Stimulated activated memory B cell treated with anti-CD40 and anti-IgM and Interleukin-4, amounts not matched to agents 10 μg/mL and 1 μg/mL and 100 μg/mL, for 72 hours (primary cell): Measurements from ENCODE around the gene KL.

Experiments used
- ATAC-seq: fragments of 150-1000 bp; cut with Tn5 transposase; 2 replicates; pipeline ENCODE4 v1.10.0; 2021
- H3K27ac Mint-ChIP-seq: one replicate; pipeline ENCODE4 v1.8.0; 2022; ENCODE audit warnings: mild to moderate bottlenecking, mixed read lengths
- H3K27me3 Mint-ChIP-seq: one replicate; pipeline ENCODE4 v1.8.0; 2022; ENCODE audit warnings: mixed read lengths
- H3K36me3 Mint-ChIP-seq: one replicate; pipeline ENCODE4 v1.8.0; 2022; ENCODE audit warnings: mixed read lengths
- H3K4me1 Mint-ChIP-seq: one replicate; pipeline ENCODE4 v1.8.0; 2022; ENCODE audit warnings: mixed read lengths
- H3K4me3 Mint-ChIP-seq: one replicate; pipeline ENCODE4 v1.8.0; 2022; ENCODE audit warnings: mild to moderate bottlenecking, moderate library complexity, mixed read lengths
- H3K9me3 Mint-ChIP-seq: one replicate; pipeline ENCODE4 v1.8.0; 2022; ENCODE audit warnings: mixed read lengths

KL gene

DNA sequence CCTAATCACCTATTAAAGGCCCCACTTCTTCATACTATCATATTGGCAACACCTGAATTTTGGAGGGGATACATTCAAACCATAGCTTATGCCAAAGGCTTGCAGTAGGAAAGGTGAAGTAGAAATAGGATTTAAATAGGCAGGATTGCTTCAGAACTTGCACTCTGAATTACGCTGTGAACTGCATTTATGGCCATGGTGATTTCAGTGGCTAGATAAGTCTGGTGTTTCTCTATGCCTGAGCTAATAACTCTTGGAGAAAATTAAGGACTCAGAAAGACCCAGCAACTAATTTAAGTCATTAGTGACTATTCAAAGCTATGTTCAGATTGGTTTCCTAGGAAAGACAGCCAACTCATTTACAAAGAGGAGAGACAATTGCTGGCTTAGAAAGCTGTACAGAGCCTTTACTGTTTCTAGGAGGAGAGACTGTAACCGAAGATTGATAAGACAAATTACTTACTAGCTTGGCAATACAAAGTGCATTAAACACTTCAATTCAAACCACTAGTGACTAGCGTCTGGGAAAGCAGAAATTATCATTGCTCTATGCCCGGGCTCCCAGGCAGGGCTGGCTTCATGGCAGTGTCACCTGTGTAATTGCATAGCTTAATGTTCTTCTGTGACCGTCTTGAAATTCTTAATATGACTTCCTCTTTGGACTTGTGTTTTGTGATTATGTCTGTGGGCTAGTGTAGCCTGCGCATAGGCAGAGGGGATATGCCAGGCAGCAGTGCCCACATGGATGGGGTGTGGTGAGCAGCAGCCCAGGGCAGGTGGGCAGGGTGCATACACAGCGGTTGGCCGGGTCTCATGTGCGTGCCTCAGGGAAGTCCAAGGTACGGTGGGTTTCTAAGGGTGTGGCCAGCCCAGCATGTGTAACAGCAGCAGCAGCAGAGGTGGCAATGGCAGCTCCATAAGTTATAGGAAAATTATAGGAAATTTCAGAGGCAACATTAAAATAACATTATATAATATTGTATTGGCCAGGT lies 60.1 kb downstream of the KL start:
- Mint-ChIP-seq H3K27ac (no peak overlapping the region), H3K36me3 (no peaks in the 10 kb centered on the region), H3K4me3 (no peak overlapping the region)

GRCh38 chr13:33078263-33078662 lies 62.0 kb downstream of the KL start:
- H3K27me3 Mint-ChIP-seq = peaks cover 33% of the 10 kb centered on the region
- H3K4me3 Mint-ChIP-seq = no peak overlapping the region
- H3K9me3 Mint-ChIP-seq = no peaks in the 10 kb centered on the region
- no peak overlapping the region for H3K27ac Mint-ChIP-seq
- no peaks in the 10 kb centered on the region for H3K36me3 Mint-ChIP-seq
- ATAC-seq = no peak
- H3K4me1 Mint-ChIP-seq = peaks cover 9% of the 10 kb centered on the region

More for the DNA sequence above, 60.1 kb downstream of the KL start:
- Mint-ChIP-seq H3K9me3 (no peaks in the 10 kb centered on the region), H3K4me1 (peaks cover 9% of the 10 kb centered on the region), H3K27me3 (peaks cover 33% of the 10 kb centered on the region)
- ATAC-seq = no peak

GRCh38 chr13:33079960-33080359 lies 63.7 kb downstream of the KL start:
- Mint-ChIP-seq H3K27ac (no peak overlapping the region), H3K9me3 (peaks cover 2% of the 10 kb centered on the region), H3K4me1 (peaks cover 9% of the 10 kb centered on the region), H3K36me3 (no peaks in the 10 kb centered on the region), H3K4me3 (no peak overlapping the region), H3K27me3 (peaks cover 38% of the 10 kb centered on the region)
- no peak for ATAC-seq

GRCh38 chr13:33080972-33081590 lies 64.9 kb downstream of the KL start:
- peaks cover 9% of the 10 kb centered on the region for H3K4me1 Mint-ChIP-seq
- H3K27me3 Mint-ChIP-seq = peaks cover 42% of the 10 kb centered on the region
- no peak for ATAC-seq
- H3K4me3 Mint-ChIP-seq = no peak overlapping the region
- no peaks in the 10 kb centered on the region for H3K36me3 Mint-ChIP-seq
- peaks cover 3% of the 10 kb centered on the region for H3K9me3 Mint-ChIP-seq
- H3K27ac Mint-ChIP-seq = no peak overlapping the region

- ATAC-seq = no peak
- no peaks in the 10 kb centered on the region for H3K36me3 Mint-ChIP-seq
- H3K27me3 Mint-ChIP-seq = peaks cover 42% of the 10 kb centered on the region
- H3K4me1 Mint-ChIP-seq = peaks cover 9% of the 10 kb centered on the region
- no peak overlapping the region for H3K4me3 Mint-ChIP-seq
- H3K9me3 Mint-ChIP-seq = peaks cover 3% of the 10 kb centered on the region
- H3K27ac Mint-ChIP-seq = no peak overlapping the region
These were observed 65.4 kb downstream of the KL start for GRCh38 chr13:33081666-33082065.

- H3K27ac Mint-ChIP-seq = no peak overlapping the region
- H3K4me3 Mint-ChIP-seq = no peak overlapping the region
- H3K4me1 Mint-ChIP-seq = peaks cover 9% of the 10 kb centered on the region
- no peaks in the 10 kb centered on the region for H3K36me3 Mint-ChIP-seq
- ATAC-seq = no peak
- peaks cover 52% of the 10 kb centered on the region for H3K27me3 Mint-ChIP-seq
- H3K9me3 Mint-ChIP-seq = peaks cover 3% of the 10 kb centered on the region
These were observed 66.8 kb downstream of the KL start for GRCh38 chr13:33083054-33083453.

GRCh38 chr13:33087091-33087490 lies 70.9 kb downstream of the KL start:
- Mint-ChIP-seq H3K27ac (no peak overlapping the region), H3K36me3 (no peaks in the 10 kb centered on the region), H3K4me1 (no peaks in the 10 kb centered on the region), H3K4me3 (no peak overlapping the region), H3K27me3 (peaks cover 39% of the 10 kb centered on the region), H3K9me3 (peaks cover 3% of the 10 kb centered on the region)
- no peak for ATAC-seq

DNA sequence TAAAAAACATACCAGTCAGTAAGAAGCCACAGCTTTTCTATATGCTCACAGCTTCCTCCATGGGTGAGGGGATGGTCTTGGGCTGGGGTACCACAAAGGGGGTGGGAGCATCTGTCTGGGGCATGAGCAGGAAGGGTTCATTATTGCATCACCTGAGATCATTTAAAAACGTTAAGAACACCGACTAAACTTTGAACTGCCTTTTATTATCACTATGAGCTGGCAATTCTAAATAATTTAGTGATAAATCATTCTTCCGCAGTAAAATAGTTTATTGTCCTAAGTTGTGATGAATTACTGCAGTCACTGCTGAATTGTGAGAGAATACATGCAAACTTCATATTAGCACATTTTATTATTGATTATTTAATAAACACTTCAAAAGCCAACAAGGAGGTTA lies 71.6 kb downstream of the KL start:
- Mint-ChIP-seq H3K36me3 (no peaks in the 10 kb centered on the region), H3K4me3 (no peak overlapping the region), H3K27me3 (peaks cover 46% of the 10 kb centered on the region), H3K27ac (no peak overlapping the region), H3K4me1 (no peaks in the 10 kb centered on the region), H3K9me3 (peaks cover 3% of the 10 kb centered on the region)
- no peak for ATAC-seq

DNA sequence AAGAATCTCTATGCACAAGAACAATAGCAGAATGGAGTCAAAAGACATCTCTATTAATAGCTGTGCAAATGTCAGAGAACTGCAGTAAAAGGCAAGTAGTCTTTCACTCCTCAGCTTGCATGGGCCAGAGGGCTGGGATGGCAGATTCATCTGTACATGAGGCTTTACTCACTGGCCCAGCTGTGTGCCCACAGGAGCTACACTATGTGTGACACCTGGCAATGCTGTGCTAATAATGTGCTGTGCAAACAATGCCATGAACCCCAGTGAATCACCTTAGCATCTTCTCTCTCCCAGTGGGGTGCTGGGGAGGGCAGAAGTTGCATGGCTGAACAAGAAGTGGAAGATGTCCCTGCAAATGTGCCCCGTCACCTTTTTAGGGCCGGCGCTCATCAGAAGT lies 73.1 kb downstream of the KL start:
- Mint-ChIP-seq H3K36me3 (no peaks in the 10 kb centered on the region), H3K27me3 (peaks cover 53% of the 10 kb centered on the region), H3K4me1 (no peaks in the 10 kb centered on the region), H3K9me3 (peaks cover 3% of the 10 kb centered on the region), H3K27ac (no peak overlapping the region), H3K4me3 (no peak overlapping the region)
- no peak for ATAC-seq

- no peak for ATAC-seq
- Mint-ChIP-seq H3K9me3 (no peaks in the 10 kb centered on the region), H3K4me1 (no peaks in the 10 kb centered on the region), H3K4me3 (no peak overlapping the region), H3K27ac (no peak overlapping the region), H3K36me3 (no peaks in the 10 kb centered on the region), H3K27me3 (peaks cover 47% of the 10 kb centered on the region)
These were observed 74.7 kb downstream of the KL start for GRCh38 chr13:33090755-33091414.

GRCh38 chr13:33091415-33091774 lies 75.2 kb downstream of the KL start:
- no peak overlapping the region for H3K4me3 Mint-ChIP-seq
- no peaks in the 10 kb centered on the region for H3K4me1 Mint-ChIP-seq
- H3K27me3 Mint-ChIP-seq = peaks cover 44% of the 10 kb centered on the region

GRCh38 chr13:33092073-33092987 lies 76.1 kb downstream of the KL start:
- peaks cover 35% of the 10 kb centered on the region for H3K27me3 Mint-ChIP-seq

More at GRCh38 chr13:33091415-33091774, 75.2 kb downstream of the KL start:
- H3K27ac Mint-ChIP-seq = no peak overlapping the region
- no peaks in the 10 kb centered on the region for H3K9me3 Mint-ChIP-seq
- ATAC-seq = no peak
- H3K36me3 Mint-ChIP-seq = no peaks in the 10 kb centered on the region

GRCh38 chr13:33096886-33097605 lies 80.8 kb downstream of the KL start:
- no peak for ATAC-seq
- H3K9me3 Mint-ChIP-seq = peaks cover 6% of the 10 kb centered on the region
- H3K27ac Mint-ChIP-seq = no peak overlapping the region
- H3K36me3 Mint-ChIP-seq = no peaks in the 10 kb centered on the region
- peaks cover 17% of the 10 kb centered on the region for H3K27me3 Mint-ChIP-seq
- H3K4me1 Mint-ChIP-seq = no peaks in the 10 kb centered on the region
- no peak overlapping the region for H3K4me3 Mint-ChIP-seq

More at GRCh38 chr13:33092073-33092987, 76.1 kb downstream of the KL start:
- Mint-ChIP-seq H3K4me3 (no peak overlapping the region), H3K9me3 (no peaks in the 10 kb centered on the region), H3K36me3 (no peaks in the 10 kb centered on the region), H3K27ac (no peak overlapping the region), H3K4me1 (no peaks in the 10 kb centered on the region)
- ATAC-seq = no peak

DNA sequence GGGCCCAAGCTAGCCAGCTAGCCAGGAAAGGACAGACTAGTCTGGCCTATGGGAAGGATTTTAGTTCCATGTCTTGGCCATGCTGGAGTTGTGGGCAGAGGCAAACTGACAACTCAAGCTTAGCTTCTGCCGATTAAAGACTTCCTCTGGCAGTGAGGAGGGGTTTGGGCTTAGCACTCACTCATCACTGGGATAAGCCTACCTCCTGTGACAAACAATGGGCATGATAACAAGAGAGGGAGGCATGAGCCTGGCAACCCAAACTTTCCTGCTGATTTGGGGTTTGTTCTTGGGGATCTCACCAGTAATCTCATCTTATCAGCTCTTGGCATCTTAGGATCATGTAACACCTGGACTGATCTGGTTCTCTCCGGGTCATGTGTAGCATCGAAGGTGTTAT lies 83.6 kb downstream of the KL start:
- Mint-ChIP-seq H3K4me1 (no peaks in the 10 kb centered on the region), H3K4me3 (no peak overlapping the region), H3K9me3 (peaks cover 6% of the 10 kb centered on the region), H3K36me3 (no peaks in the 10 kb centered on the region), H3K27me3 (no peaks in the 10 kb centered on the region), H3K27ac (no peak overlapping the region)
- ATAC-seq = no peak
